Fibroblast of gingiva (primary cell): ENCODE measurements around the gene MRPS12.

ENCODE experiments used
- DNase-seq: peaks from one replicate; pipeline ENCODE4 v3.0.0-alpha.2; 2011; ENCODE audit warnings: low read depth

The MRPS12 gene

DNA sequence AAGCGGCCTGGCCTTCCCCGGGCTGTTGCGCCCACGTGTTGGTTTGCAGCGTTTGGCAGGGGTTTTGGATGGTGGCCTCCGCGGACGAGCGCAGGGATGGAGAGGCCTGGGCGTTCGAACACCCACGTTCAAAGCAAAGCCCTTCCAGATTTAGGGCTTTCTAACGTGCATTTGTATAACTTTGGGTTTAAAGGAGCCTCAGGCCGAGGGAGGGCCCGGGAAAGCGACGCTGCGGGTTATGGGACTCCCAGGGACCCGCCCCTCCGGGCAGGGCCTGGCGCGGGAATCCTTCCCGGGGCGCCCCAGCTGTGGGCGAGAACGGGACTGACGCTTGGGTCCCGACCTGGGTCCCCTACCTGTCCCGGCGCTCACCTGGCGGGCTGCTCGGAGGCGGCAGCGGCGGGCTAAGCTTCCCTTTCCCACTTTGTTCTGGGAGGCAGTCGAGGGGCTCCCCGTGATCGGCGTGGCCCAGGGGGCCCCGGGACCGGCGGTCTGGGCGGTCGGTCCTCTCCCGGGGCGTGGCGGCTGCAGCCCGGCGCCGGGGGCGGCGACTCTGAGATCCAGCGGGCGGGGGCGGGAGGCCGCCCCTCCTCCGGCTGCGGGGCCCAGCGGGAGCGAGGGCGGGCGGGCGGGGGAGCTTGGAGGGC is 44.6 kb downstream of the MRPS12 start, which contains the start of gene FBXO17:
Gene FBXO17, minus strand, starts transcription at position 529 of the 647 bp plus-strand sequence. CDS start 25,423 bp downstream, outside the sequence.
- peak; percentile 54 for DNase-seq

DNA sequence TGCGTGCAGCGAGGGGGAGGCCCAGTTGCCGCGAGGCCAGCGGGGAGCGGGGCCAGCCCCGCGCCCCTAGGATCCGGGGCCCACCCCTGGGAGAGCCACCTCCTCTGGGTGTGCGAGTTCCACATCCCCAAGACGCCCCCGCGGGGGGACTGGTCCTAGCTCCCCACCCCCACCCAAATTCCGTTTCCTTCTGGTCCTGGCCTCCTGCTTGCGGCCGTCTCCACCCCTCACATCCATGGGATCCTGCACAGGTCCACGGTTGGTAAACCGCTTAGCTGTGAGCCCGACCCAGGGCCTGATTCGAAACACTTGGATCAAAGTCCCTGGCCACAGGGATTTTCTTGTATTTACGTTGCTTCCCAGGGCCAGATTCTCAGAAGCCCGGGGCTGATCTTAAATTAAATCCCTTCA is 45.1 kb downstream of the MRPS12 start:
- DNase-seq = peak; percentile 15

DNA sequence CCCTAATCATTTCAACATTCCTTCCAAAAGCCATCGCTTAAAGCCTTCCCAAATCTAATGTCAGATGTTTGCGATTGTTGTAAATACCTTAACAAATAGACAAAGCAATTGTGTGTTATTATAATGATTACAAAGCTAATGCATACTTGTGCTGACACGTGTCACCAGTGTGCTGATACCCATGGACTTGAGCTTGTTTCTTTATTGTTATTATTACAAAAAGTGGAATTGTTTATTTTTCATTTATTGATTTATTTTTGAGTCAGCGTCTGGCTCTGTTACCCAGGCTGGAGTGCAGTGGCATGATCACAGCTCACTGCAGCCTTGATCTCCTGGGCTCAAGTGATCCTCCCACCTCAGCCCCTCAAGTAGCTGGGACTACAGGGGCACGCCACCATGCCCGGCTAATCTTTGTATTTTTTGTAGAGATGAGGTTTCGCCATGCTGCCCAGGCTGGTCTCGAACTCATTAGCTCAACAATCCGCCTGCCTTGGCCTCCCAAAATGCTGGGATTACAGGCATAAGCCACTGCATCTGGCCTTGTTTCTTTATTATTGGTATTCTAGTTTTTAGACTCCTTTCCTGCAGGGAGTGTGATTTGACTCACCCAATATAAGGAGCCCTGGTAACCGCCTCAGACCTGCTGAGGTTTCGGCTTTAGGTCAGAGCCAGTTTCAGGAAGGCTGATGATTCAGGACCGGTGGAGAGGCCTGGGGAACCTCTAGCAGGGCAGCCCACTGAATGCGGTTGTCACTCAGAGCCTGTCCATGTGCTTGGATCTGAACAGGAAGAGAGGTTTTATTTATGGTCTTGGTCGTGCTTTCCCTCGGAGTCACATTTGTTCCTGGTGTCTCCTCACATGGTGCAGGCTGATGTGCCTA is 46.9 kb downstream of the MRPS12 start:
- no peak for DNase-seq

DNA sequence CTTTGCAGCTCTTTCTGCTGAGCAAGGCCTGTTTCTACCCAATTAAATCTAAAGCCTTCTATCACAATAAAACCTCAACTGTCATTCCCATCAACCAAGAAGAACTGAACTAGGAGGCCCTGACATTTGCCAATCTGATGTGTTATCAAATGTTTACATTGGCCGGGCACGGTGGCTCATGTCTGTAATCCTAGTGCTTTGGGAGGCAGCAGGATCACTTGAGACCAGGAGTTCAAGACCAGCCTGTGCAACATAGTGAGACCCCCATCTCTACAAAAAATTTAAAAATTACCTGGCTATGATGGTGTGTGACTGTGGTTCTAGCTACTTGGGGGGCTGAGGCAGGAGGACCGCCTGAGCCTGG is 47.6 kb downstream of the MRPS12 start:
- DNase-seq = no peak

DNA sequence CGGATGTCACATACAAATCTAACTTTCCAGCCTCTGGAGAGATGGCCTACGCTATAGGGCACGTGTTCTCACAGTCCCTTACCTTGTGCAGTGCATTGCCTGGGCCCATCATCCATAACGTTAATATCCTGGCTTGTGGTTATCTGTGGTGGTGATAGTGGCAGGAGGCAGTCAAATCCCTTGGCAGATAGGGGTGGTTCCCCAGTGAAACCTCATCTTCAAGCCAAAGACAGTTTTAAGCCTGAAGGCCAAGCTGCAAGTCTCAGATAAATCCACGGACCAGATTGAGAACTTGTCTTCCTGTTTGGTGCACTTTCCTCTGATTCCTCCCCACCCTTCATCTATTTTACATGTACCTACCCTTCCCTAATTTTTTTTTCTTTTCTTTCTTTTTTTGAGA is 49.1 kb downstream of the MRPS12 start:
- no peak for DNase-seq

DNA sequence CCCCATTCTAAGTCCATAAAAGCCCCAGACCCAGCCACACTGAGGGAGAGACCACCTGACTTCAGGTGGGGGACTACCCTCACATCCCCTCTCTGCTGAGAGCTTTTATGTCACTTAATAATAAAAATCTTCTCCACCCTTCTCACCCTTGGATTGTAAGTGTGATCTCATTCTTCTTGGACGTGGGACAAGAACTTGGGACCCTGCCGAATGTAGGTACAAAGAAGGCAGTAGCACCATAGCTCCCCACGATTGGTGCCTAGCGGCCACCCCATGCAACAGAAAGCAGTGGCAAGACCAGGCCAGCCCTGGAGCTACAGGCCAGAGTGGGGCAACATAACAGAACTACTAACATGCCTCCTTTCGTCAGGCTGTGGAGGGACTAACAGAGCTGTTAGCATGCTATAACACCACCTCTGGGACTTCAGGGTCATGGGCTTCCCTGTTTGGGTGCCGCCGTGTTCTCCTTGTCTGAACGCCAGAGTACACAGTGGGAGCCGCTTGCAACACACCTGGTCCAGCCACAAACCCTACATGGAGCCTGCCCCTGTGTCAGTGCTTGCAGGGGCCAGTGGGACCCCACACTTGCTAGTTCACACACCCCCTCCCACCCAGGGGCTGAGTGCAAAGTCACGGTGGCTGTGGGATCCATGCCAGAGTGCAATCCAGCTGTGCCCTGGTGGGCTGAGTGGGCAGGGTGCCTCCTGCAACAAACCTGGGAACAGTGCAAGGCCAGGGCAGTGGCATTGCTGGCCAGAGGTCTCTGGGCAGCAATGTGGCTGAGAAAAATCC is 50.0 kb downstream of the MRPS12 start:
- DNase-seq = no peak
